Stimulated activated CD8-positive, alpha-beta memory T cell treated with anti-CD3 and anti-CD28 coated beads, Interleukin-4, amount 100 ng/mL, for 4 hours (primary cell): ENCODE results near the gene AGPAT3.

ENCODE experiments used
- DNase-seq, 2 donors: peaks; one replicate each; pipeline ENCODE4 v3.0.0-alpha.2; 2020; ENCODE audit warnings: low read depth in 2 of 2, low spot score in 1 of 2

The AGPAT3 gene

GRCh38 chr21:44013380-44014088 is 148.5 kb downstream of the AGPAT3 start:
- DNase-seq: no peak

- no peak for DNase-seq
Observed at GRCh38 chr21:44017601-44018000, 152.6 kb downstream of the AGPAT3 start.

- DNase-seq: no peak
Observed at GRCh38 chr21:44018127-44018526, 153.1 kb downstream of the AGPAT3 start.

GRCh38 chr21:44018813-44019567 is 154.0 kb downstream of the AGPAT3 start:
- DNase-seq: peak in 1 of 2 donors; percentile 13

GRCh38 chr21:44019568-44019958 is 154.5 kb downstream of the AGPAT3 start:
- DNase-seq: no peak

GRCh38 chr21:44020551-44020950 is 155.5 kb downstream of the AGPAT3 start:
- no peak for DNase-seq

- DNase-seq: no peak
Observed at GRCh38 chr21:44021064-44021463, 156.0 kb downstream of the AGPAT3 start.

- DNase-seq: no peak
Observed at GRCh38 chr21:44024257-44024656, 159.2 kb downstream of the AGPAT3 start.

- no peak for DNase-seq
Observed at GRCh38 chr21:44024887-44025353, 159.9 kb downstream of the AGPAT3 start.

- no peak for DNase-seq
Observed at GRCh38 chr21:44027607-44028286, 162.7 kb downstream of the AGPAT3 start.

- no peak for DNase-seq
Observed at GRCh38 chr21:44028287-44028659, 163.2 kb downstream of the AGPAT3 start.

GRCh38 chr21:44029460-44030087 is 164.6 kb downstream of the AGPAT3 start:
- no peak for DNase-seq

GRCh38 chr21:44035244-44035643 is 170.2 kb downstream of the AGPAT3 start:
- DNase-seq: no peak
